ENCODE results near the gene HSD17B13. TPM values are rescaled to one million over a fixed set of nuclear protein-coding genes. Genes with fewer than 3 reads are reported as not detected.
A peak's percentile ranks its signal among the peaks of the same experiment; 100 is the strongest.
"Not testable (repeated sequence)": the region's sequence is repeated elsewhere in the genome, so short reads cannot be mapped to it uniquely, and the experiment has no call there.

Gene HSD17B13
- total RNA-seq, 2 donors from 2014 or later: 0.66 to 19.7 TPM

GRCh38 chr4:87353592-87353991 lies 30.9 kb upstream of the HSD17B13 start:
- Histone ChIP-seq H3K27me3 (no peaks in the 10 kb centered on the region), H3K36me3 (replicated peaks in 1 of 2; ENCODE audit: insufficient read depth in 1 of 2, low read depth in 2 of 2) (no peaks in the 10 kb centered on the region), H3K4me3 (no peak overlapping the region), H3K9me3 (no peaks in the 10 kb centered on the region), H3K4me1 (peaks cover 42% of the 10 kb centered on the region), H3K27ac (peak overlapping the region in 3 of 4 donors; percentile 54 to 76 (median 57))
- 11 to 12% methylated on average over 3 of the region's 3 CpGs for WGBS, 2 donors
- intact Hi-C loops (cut with DNase I): no loop called here
- peak; percentile 76 for ATAC-seq
- TF ChIP-seq POLR2A (IDR thresholded peaks at IDR 0.05) (no peak), CTCF (IDR thresholded peaks at IDR 0.05) (peak in 6 of 7 experiments; percentile 52 to 82 (median 71))
- peak; percentile 50 to 73 (median 72) for DNase-seq

GRCh38 chr4:87345139-87345538 lies 22.5 kb upstream of the HSD17B13 start:
- TF ChIP-seq CTCF (IDR thresholded peaks at IDR 0.05): no peak
- no peak for TF ChIP-seq POLR2A (IDR thresholded peaks at IDR 0.05)
- intact Hi-C loops (cut with DNase I): no loop called here
- ATAC-seq: no peak
- no peak for DNase-seq
- Histone ChIP-seq H3K27me3 (no peaks in the 10 kb centered on the region), H3K4me3 (no peak overlapping the region), H3K36me3 (replicated peaks in 1 of 2; ENCODE audit: insufficient read depth in 1 of 2, low read depth in 2 of 2) (peaks cover 0 to 5% of the 10 kb centered on the region in 2 donors), H3K9me3 (no peaks in the 10 kb centered on the region), H3K27ac (no peak overlapping the region), H3K4me1 (peaks cover 27% of the 10 kb centered on the region)

- no peaks in the 10 kb centered on the region for H3K27me3 ChIP-seq
- H3K9me3 ChIP-seq: no peaks in the 10 kb centered on the region
- intact Hi-C loops (cut with DNase I): no loop called here
- 39 to 45% methylated on average over 3 of the region's 3 CpGs for WGBS, 2 donors
- peak; percentile 95 for ATAC-seq
- peaks cover 2 to 7% of the 10 kb centered on the region in 2 donors for H3K36me3 ChIP-seq (replicated peaks in 1 of 2; ENCODE audit: insufficient read depth in 1 of 2, low read depth in 2 of 2)
- peaks cover 27% of the 10 kb centered on the region for H3K4me1 ChIP-seq
- H3K27ac ChIP-seq: peak overlapping the region; percentile 61 to 86 (median 82)
- no peak overlapping the region for H3K4me3 ChIP-seq
- DNase-seq: peak; percentile 31 to 76 (median 58)
- TF ChIP-seq POLR2A (IDR thresholded peaks at IDR 0.05): no peak
- TF ChIP-seq CTCF (IDR thresholded peaks at IDR 0.05): no peak
These were observed 20.2 kb upstream of the HSD17B13 start for GRCh38 chr4:87342872-87343271.

- H3K9me3 ChIP-seq; H3K27me3 ChIP-seq; H3K36me3 ChIP-seq (replicated peaks in 1 of 2; ENCODE audit: insufficient read depth in 1 of 2, low read depth in 2 of 2); intact Hi-C loops (cut with DNase I); H3K4me3 ChIP-seq: not testable (repeated sequence)
- TF ChIP-seq POLR2A (IDR thresholded peaks at IDR 0.05): peak in 1 of 3 donors; percentile 8
- DNase-seq: peak; percentile 63 to 78 (median 70)
- WGBS, 2 donors: 45 to 54% methylated on average over 8 of the region's 8 CpGs
- peaks cover 27% of the 10 kb centered on the region for H3K4me1 ChIP-seq
- peak; percentile 88 for ATAC-seq
- H3K27ac ChIP-seq: peak overlapping the region; percentile 80 to 86 (median 82)
These were observed 19.4 kb upstream of the HSD17B13 start for GRCh38 chr4:87341954-87342635.

- Histone ChIP-seq H3K36me3 (replicated peaks in 1 of 2; ENCODE audit: insufficient read depth in 1 of 2, low read depth in 2 of 2) (peaks cover 5 to 7% of the 10 kb centered on the region in 2 donors), H3K4me3 (no peak overlapping the region), H3K27me3 (no peaks in the 10 kb centered on the region), H3K27ac (no peak overlapping the region), H3K4me1 (peaks cover 27% of the 10 kb centered on the region), H3K9me3 (no peaks in the 10 kb centered on the region)
- TF ChIP-seq CTCF (IDR thresholded peaks at IDR 0.05) (no peak), POLR2A (IDR thresholded peaks at IDR 0.05) (no peak)
- DNase-seq (no peak), ATAC-seq (no peak)
- 83 to 92% methylated on average over 2 of the region's 2 CpGs for WGBS, 2 donors
- intact Hi-C loops (cut with DNase I): no loop called here
These were observed 16.8 kb upstream of the HSD17B13 start for GRCh38 chr4:87339440-87339839.
